ENCODE measurements around the gene SHROOM4.

The SHROOM4 gene

DNA sequence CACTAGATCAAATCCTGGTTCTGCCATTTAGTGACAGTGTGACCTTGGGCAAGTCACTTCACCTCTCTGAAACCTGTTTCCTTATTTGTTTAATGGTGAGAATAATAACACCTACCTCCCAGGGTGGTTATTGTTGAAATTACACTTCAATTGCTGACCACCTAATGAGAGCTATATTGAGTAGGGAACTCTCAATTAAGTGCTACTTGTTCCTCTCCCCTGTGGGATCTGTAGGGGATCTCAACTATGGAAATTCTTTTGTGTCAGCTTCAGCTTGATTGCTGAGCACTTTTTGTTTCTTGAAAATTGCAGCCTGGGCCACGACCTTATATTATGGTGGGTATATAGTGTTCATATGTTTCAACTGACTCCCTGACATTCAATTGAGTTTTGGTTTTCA, 102.1 kb downstream of the SHROOM4 start:
- H3K4me3 ChIP-seq (ENCODE audit: low read depth, low read length), result no peak overlapping the region
- no peak for DNase-seq (ENCODE audit: low read depth)
- no peak for TF ChIP-seq CTCF (IDR thresholded peaks at IDR 0.05; ENCODE audit: insufficient read depth, low read depth, low read length, missing control alignments)

DNA sequence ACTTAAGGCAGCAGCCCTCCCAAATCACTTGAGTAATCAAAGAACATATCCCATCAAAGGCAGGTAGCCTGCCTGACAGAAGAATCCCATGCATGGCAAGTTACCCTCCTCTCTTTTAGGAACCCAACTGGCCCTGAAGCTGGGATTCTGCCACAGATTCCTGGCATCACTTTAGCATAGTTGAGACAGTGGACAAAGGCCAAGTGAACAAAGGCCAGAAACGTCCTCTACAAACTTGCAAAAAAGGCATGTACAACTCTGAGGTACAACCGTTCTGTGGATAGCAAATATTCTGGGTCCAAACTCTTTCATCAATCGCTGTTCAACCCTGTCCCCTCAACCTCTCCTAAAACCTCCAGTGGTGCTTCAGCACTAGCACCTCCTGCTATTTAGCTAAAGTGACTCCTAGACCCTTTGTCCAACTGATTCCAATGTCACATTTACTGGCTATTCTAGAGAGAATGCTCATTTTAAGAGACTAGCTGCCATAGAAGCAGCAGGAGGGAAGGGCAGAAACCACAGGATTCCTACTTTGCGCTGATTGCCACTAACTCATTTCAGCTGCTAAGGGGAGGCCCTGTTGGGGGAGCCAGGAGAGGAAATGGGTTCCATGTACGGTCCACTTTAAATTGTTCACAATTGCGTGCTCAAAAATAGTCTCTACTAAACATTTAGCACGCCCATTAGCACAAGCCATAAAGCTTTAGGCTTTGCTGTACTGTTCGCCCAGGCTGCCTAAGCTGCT, 105.9 kb downstream of the SHROOM4 start:
- no peak for DNase-seq (ENCODE audit: low read depth)
- TF ChIP-seq CTCF (IDR thresholded peaks at IDR 0.05; ENCODE audit: insufficient read depth, low read depth, low read length, missing control alignments), result no peak
- H3K4me3 ChIP-seq (ENCODE audit: low read depth, low read length), result no peak overlapping the region

GRCh38 chrX:50707405-50707804, 106.6 kb downstream of the SHROOM4 start:
- no peak overlapping the region for H3K4me3 ChIP-seq (ENCODE audit: low read depth, low read length)
- no peak for DNase-seq (ENCODE audit: low read depth)
- TF ChIP-seq CTCF (IDR thresholded peaks at IDR 0.05; ENCODE audit: insufficient read depth, low read depth, low read length, missing control alignments), result no peak

- DNase-seq (ENCODE audit: low read depth), result no peak
- no peak overlapping the region for H3K4me3 ChIP-seq (ENCODE audit: low read depth, low read length)
- no peak for TF ChIP-seq CTCF (IDR thresholded peaks at IDR 0.05; ENCODE audit: insufficient read depth, low read depth, low read length, missing control alignments)
Measured at GRCh38 chrX:50705042-50705441, 109.0 kb downstream of the SHROOM4 start.

DNA sequence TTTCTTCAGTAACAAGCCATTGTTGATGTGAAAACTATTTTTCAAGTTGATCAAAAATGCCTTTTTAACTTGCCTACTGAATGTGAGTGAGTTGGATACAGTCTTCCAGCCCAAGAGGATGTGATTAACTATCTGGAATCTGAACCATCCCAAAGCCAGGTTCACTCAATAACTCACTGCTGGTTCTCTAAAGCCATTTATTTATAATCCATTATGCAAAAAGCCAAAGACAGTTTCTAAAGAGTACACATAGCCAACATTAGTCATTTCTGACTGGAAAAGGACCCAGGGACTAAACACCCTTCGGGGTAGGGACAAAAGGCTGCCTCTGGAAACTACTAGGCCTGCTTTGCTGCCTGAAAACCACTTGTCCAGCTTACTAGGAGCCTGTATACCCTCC, 109.6 kb downstream of the SHROOM4 start:
- DNase-seq (ENCODE audit: low read depth), result no peak

DNA sequence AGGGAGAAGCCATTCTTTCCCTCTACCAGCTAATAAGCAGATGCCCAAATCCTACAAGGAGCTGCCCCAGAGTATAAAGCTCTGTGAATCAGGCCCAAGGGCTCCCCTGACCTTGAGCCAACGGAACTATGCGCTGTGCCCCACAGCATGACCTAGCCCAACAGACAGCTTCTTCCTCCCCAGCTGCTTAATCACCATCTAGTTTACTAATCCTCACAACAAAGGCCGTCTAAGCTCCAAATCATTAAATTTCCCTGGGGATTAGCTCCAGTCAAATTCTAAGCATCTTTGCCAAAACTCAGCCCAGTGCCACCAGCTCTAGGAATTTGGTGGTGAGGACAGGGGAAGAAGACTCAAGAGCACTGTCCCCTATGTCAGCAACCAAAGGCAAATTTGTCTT, 113.1 kb downstream of the SHROOM4 start:
- no peak for DNase-seq (ENCODE audit: low read depth)
- H3K4me3 ChIP-seq (ENCODE audit: low read depth, low read length), result no peak overlapping the region
- no peak for TF ChIP-seq CTCF (IDR thresholded peaks at IDR 0.05; ENCODE audit: insufficient read depth, low read depth, low read length, missing control alignments)

More for the DNA sequence above, 109.6 kb downstream of the SHROOM4 start:
- H3K4me3 ChIP-seq (ENCODE audit: low read depth, low read length), result no peak overlapping the region
- no peak for TF ChIP-seq CTCF (IDR thresholded peaks at IDR 0.05; ENCODE audit: insufficient read depth, low read depth, low read length, missing control alignments)

DNA sequence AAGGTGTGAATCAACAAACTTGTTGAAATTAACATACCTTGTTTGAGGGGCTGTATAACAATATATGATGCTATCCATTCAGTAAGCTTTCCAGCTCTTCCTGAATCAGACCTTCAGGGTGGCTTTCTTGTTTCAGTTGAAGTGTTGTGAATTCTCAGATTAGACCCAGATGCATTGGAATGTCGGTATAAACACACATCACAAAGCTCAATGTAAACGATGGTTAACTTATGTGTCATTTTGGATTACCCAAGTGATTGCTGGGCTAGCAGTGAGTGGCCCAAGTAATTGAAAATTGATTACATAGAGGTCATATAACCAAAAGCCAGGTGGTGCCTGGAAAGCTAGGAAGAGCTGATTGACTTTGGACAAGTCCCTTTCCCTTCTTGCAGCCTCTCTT, 115.0 kb downstream of the SHROOM4 start:
- TF ChIP-seq CTCF (IDR thresholded peaks at IDR 0.05; ENCODE audit: insufficient read depth, low read depth, low read length, missing control alignments), result no peak
- no peak for DNase-seq (ENCODE audit: low read depth)
- H3K4me3 ChIP-seq (ENCODE audit: low read depth, low read length), result no peak overlapping the region
